Measurements from ENCODE around the gene FRMPD4. TPM values are rescaled to one million over a fixed set of nuclear protein-coding genes. Genes with fewer than 3 reads are reported as not detected.

Gene FRMPD4
- total and polyA plus RNA-seq, 2 experiments from 2014 or later, result 0.19 to 0.80 TPM

DNA sequence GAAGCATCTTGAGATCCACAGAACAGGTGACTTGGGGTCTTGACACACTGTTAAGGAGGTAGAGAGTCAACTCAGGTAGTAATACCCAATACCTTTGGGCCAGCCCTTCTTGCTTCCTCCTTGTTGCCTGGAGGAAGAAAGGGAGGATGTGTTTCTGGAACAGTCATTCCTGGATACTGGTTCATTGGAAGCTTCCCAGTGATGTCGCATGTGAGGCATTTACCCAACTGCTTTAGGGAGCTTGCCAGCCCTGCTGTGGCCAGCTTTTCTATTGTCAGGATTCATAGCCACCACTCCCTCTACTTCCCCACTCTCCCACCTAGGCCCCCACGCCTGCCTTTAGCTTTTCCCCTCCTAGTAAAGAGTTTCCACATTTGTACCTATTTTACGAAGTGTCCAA lies 342.7 kb downstream of the FRMPD4 start:
- H3K9me2 ChIP-seq (ENCODE audit: insufficient read depth), result no peaks in the 10 kb centered on the region
- no peak for ATAC-seq
- Mint-ChIP-seq H3K4me1 (no peaks in the 10 kb centered on the region), H3K27ac (no peak overlapping the region), H3K36me3 (ENCODE audit: low read depth) (no peaks in the 10 kb centered on the region), H3K9me3 (no peaks in the 10 kb centered on the region), H3K27me3 (ENCODE audit: insufficient read depth, low read depth, poor library complexity) (no peaks in the 10 kb centered on the region), H3K4me3 (no peak overlapping the region)
- H3K4me3 ChIP-seq, result no peak overlapping the region
- H3K4me2 ChIP-seq, result no peak overlapping the region
- H3K27me3 ChIP-seq (ENCODE audit: insufficient read depth), result no peaks in the 10 kb centered on the region
- H2AFZ ChIP-seq, result no peak overlapping the region
- H3K4me1 ChIP-seq (ENCODE audit: insufficient read depth), result no peaks in the 10 kb centered on the region
- H3K79me2 ChIP-seq (replicated peaks; ENCODE audit: insufficient read depth), result no peaks in the 10 kb centered on the region
- DNase-seq (ENCODE audit: low spot score), result no peak
- no peaks in the 10 kb centered on the region for H4K20me1 ChIP-seq (replicated peaks; ENCODE audit: insufficient read depth)
- no peak overlapping the region for H3K27ac ChIP-seq (ENCODE audit: low read depth)
- no peaks in the 10 kb centered on the region for H3K36me3 ChIP-seq (ENCODE audit: insufficient read depth)
- no peak for TF ChIP-seq ZNF331 (CRISPR knock-in tag; IDR thresholded peaks at IDR 0.05; ENCODE audit: low read depth)
- TF ChIP-seq NANOG (IDR thresholded peaks at IDR 0.05; ENCODE audit: borderline replicate concordance), result no peak
- TF ChIP-seq EZH2phosphoT487 (IDR thresholded peaks at IDR 0.05; ENCODE audit: unreplicated experiment), result no peak
- TF ChIP-seq STAT1 (IDR thresholded peaks at IDR 0.05; ENCODE audit: unreplicated experiment), result no peak
- H3F3A ChIP-seq (replicated peaks; ENCODE audit: low read depth), result no peaks in the 10 kb centered on the region

DNA sequence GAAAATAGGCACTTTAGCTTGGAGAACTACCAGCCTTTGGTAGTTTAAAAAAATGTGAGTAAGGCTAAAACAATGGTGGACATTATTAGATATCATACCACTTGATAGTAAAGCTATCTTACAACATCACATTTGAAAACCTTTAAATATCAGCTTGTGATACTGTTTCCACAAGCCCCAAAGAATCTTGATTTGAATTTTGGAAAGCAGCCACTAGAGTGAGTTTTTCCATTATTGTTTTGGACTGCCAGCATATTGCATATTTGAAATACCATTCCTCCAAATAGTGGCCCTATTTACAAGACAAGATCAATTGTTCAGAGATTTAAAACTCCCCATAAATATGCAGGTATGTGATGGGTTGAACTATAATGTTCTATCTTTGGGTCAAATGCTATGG lies 349.9 kb downstream of the FRMPD4 start:
- H3K4me1 Mint-ChIP-seq, result peaks cover 2% of the 10 kb centered on the region; the same call in 1 of the 3 replicates
- no peaks in the 10 kb centered on the region for H3K9me2 ChIP-seq (ENCODE audit: insufficient read depth)
- H3F3A ChIP-seq (replicated peaks; ENCODE audit: low read depth), result no peaks in the 10 kb centered on the region
- no peaks in the 10 kb centered on the region for H3K27me3 Mint-ChIP-seq (ENCODE audit: insufficient read depth, low read depth, poor library complexity)
- H4K20me1 ChIP-seq (replicated peaks; ENCODE audit: insufficient read depth), result no peaks in the 10 kb centered on the region
- H3K4me3 Mint-ChIP-seq, result no peak overlapping the region
- no peak for DNase-seq (ENCODE audit: low spot score)
- no peak overlapping the region for H2AFZ ChIP-seq
- H3K27me3 ChIP-seq (ENCODE audit: insufficient read depth), result no peaks in the 10 kb centered on the region
- no peaks in the 10 kb centered on the region for H3K9me3 Mint-ChIP-seq
- no peak overlapping the region for H3K27ac Mint-ChIP-seq
- H3K36me3 ChIP-seq (ENCODE audit: insufficient read depth), result no peaks in the 10 kb centered on the region
- ATAC-seq, result no peak
- H3K36me3 Mint-ChIP-seq (ENCODE audit: low read depth), result no peaks in the 10 kb centered on the region
- no peak overlapping the region for H3K4me3 ChIP-seq
- no peak overlapping the region for H3K27ac ChIP-seq (ENCODE audit: low read depth)
- H3K79me2 ChIP-seq (replicated peaks; ENCODE audit: insufficient read depth), result no peaks in the 10 kb centered on the region
- H3K4me2 ChIP-seq, result no peak overlapping the region
- H3K4me1 ChIP-seq (ENCODE audit: insufficient read depth), result peaks cover 11% of the 10 kb centered on the region; the same call in 1 of the 2 replicates
- TF ChIP-seq CTCF (conservative IDR thresholded peaks at IDR 0.05; ENCODE audit: low read depth in 2 of 2), result no peak
- TF ChIP-seq JUNB (IDR thresholded peaks at IDR 0.05; ENCODE audit: unreplicated experiment), result no peak
- no peak for TF ChIP-seq ZNF114 (CRISPR knock-in tag; IDR thresholded peaks at IDR 0.05)
- no peak for TF ChIP-seq NANOG (IDR thresholded peaks at IDR 0.05; ENCODE audit: borderline replicate concordance)
- TF ChIP-seq, protein P1, sequence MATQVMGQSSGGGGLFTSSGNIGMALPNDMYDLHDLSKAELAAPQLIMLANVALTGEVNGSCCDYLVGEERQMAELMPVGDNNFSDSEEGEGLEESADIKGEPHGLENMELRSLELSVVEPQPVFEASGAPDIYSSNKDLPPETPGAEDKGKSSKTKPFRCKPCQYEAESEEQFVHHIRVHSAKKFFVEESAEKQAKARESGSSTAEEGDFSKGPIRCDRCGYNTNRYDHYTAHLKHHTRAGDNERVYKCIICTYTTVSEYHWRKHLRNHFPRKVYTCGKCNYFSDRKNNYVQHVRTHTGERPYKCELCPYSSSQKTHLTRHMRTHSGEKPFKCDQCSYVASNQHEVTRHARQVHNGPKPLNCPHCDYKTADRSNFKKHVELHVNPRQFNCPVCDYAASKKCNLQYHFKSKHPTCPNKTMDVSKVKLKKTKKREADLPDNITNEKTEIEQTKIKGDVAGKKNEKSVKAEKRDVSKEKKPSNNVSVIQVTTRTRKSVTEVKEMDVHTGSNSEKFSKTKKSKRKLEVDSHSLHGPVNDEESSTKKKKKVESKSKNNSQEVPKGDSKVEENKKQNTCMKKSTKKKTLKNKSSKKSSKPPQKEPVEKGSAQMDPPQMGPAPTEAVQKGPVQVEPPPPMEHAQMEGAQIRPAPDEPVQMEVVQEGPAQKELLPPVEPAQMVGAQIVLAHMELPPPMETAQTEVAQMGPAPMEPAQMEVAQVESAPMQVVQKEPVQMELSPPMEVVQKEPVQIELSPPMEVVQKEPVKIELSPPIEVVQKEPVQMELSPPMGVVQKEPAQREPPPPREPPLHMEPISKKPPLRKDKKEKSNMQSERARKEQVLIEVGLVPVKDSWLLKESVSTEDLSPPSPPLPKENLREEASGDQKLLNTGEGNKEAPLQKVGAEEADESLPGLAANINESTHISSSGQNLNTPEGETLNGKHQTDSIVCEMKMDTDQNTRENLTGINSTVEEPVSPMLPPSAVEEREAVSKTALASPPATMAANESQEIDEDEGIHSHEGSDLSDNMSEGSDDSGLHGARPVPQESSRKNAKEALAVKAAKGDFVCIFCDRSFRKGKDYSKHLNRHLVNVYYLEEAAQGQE (IDR thresholded peaks at IDR 0.05; ENCODE audit: unreplicated experiment), result no peak
- no peak for TF ChIP-seq ZNF331 (CRISPR knock-in tag; IDR thresholded peaks at IDR 0.05; ENCODE audit: low read depth)
- TF ChIP-seq EZH2 (IDR thresholded peaks at IDR 0.05; ENCODE audit: low read depth, unreplicated experiment), result no peak
- TF ChIP-seq, protein P2, sequence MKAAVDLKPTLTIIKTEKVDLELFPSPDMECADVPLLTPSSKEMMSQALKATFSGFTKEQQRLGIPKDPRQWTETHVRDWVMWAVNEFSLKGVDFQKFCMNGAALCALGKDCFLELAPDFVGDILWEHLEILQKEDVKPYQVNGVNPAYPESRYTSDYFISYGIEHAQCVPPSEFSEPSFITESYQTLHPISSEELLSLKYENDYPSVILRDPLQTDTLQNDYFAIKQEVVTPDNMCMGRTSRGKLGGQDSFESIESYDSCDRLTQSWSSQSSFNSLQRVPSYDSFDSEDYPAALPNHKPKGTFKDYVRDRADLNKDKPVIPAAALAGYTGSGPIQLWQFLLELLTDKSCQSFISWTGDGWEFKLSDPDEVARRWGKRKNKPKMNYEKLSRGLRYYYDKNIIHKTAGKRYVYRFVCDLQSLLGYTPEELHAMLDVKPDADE (IDR thresholded peaks at IDR 0.05), result no peak
- TF ChIP-seq CREB1 (CRISPR knock-in tag; IDR thresholded peaks at IDR 0.05; ENCODE audit: low read depth), result no peak
- TF ChIP-seq EZH2phosphoT487 (IDR thresholded peaks at IDR 0.05; ENCODE audit: unreplicated experiment), result no peak
- no peak for TF ChIP-seq POLR2AphosphoS5 (IDR thresholded peaks at IDR 0.05; ENCODE audit: low read depth)
- no peak for TF ChIP-seq STAT1 (IDR thresholded peaks at IDR 0.05; ENCODE audit: unreplicated experiment)

Data from GM23338 (cell line).